ENCODE measurements around the gene NSL1. TPM values are rescaled to one million over a fixed set of nuclear protein-coding genes. Genes with fewer than 3 reads are reported as not detected.
A peak's percentile ranks its signal among the peaks of the same experiment; 100 is the strongest.

The NSL1 gene
- total and polyA plus RNA-seq, 9 of the 15 experiments (the other 6 are each of a cell fraction or from before 2014, with no cell fraction given): 53.5 to 108 (median 59.1) TPM

DNA sequence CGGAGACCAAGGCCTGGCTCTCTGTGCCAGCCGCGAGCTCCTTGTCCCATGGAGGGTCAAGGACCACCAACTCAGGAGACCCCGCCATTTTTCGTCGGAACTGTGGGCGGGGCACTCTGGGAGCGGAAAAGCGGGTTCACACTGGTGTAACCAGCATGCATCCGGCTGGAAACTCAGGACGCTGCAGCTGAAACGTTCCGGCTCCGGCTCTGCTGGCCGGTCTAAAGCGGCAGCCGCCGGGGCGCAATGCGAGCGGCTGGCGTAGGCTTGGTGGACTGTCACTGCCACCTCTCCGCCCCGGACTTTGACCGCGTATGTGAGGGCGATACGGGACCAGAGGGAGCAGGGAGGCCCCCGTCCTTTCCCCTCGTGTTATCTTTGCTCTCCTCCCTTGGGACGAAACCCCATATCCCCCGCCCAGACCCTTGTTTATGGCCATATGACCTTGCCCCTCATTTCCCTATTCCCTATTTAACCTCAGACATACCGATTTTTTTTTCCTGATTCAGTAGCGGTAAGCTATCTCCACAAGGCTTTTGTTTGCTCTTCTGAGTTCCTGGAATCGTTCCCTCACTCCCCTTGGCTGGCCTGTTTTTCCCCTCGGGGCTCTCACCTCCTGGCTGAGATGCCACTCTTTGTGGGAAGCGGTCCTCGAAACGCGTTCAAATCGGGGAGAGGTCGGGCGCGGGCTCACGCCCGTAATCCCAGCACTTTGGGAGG is at the start of gene NSL1, which contains the start of gene TATDN3 (continued):
- TF ChIP-seq, protein P1, sequence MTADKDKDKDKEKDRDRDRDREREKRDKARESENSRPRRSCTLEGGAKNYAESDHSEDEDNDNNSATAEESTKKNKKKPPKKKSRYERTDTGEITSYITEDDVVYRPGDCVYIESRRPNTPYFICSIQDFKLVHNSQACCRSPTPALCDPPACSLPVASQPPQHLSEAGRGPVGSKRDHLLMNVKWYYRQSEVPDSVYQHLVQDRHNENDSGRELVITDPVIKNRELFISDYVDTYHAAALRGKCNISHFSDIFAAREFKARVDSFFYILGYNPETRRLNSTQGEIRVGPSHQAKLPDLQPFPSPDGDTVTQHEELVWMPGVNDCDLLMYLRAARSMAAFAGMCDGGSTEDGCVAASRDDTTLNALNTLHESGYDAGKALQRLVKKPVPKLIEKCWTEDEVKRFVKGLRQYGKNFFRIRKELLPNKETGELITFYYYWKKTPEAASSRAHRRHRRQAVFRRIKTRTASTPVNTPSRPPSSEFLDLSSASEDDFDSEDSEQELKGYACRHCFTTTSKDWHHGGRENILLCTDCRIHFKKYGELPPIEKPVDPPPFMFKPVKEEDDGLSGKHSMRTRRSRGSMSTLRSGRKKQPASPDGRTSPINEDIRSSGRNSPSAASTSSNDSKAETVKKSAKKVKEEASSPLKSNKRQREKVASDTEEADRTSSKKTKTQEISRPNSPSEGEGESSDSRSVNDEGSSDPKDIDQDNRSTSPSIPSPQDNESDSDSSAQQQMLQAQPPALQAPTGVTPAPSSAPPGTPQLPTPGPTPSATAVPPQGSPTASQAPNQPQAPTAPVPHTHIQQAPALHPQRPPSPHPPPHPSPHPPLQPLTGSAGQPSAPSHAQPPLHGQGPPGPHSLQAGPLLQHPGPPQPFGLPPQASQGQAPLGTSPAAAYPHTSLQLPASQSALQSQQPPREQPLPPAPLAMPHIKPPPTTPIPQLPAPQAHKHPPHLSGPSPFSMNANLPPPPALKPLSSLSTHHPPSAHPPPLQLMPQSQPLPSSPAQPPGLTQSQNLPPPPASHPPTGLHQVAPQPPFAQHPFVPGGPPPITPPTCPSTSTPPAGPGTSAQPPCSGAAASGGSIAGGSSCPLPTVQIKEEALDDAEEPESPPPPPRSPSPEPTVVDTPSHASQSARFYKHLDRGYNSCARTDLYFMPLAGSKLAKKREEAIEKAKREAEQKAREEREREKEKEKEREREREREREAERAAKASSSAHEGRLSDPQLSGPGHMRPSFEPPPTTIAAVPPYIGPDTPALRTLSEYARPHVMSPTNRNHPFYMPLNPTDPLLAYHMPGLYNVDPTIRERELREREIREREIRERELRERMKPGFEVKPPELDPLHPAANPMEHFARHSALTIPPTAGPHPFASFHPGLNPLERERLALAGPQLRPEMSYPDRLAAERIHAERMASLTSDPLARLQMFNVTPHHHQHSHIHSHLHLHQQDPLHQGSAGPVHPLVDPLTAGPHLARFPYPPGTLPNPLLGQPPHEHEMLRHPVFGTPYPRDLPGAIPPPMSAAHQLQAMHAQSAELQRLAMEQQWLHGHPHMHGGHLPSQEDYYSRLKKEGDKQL (CRISPR knock-in tag; IDR thresholded peaks at IDR 0.05; ENCODE audit: borderline replicate concordance): no peak
- TF ChIP-seq RFX7 (CRISPR knock-in tag; IDR thresholded peaks at IDR 0.05): no peak
- no peak for TF ChIP-seq ZNF561 (CRISPR knock-in tag; conservative IDR thresholded peaks at IDR 0.05)
- TF ChIP-seq, protein P2, sequence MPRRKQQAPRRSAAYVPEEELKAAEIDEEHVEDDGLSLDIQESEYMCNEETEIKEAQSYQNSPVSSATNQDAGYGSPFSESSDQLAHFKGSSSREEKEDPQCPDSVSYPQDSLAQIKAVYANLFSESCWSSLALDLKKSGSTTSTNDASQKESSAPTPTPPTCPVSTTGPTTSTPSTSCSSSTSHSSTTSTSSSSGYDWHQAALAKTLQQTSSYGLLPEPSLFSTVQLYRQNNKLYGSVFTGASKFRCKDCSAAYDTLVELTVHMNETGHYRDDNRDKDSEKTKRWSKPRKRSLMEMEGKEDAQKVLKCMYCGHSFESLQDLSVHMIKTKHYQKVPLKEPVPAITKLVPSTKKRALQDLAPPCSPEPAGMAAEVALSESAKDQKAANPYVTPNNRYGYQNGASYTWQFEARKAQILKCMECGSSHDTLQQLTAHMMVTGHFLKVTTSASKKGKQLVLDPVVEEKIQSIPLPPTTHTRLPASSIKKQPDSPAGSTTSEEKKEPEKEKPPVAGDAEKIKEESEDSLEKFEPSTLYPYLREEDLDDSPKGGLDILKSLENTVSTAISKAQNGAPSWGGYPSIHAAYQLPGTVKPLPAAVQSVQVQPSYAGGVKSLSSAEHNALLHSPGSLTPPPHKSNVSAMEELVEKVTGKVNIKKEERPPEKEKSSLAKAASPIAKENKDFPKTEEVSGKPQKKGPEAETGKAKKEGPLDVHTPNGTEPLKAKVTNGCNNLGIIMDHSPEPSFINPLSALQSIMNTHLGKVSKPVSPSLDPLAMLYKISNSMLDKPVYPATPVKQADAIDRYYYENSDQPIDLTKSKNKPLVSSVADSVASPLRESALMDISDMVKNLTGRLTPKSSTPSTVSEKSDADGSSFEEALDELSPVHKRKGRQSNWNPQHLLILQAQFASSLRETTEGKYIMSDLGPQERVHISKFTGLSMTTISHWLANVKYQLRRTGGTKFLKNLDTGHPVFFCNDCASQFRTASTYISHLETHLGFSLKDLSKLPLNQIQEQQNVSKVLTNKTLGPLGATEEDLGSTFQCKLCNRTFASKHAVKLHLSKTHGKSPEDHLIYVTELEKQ (CRISPR knock-in tag; IDR thresholded peaks at IDR 0.05): no peak; the same call in 1 of the 2 replicates
- TF ChIP-seq, protein P3, sequence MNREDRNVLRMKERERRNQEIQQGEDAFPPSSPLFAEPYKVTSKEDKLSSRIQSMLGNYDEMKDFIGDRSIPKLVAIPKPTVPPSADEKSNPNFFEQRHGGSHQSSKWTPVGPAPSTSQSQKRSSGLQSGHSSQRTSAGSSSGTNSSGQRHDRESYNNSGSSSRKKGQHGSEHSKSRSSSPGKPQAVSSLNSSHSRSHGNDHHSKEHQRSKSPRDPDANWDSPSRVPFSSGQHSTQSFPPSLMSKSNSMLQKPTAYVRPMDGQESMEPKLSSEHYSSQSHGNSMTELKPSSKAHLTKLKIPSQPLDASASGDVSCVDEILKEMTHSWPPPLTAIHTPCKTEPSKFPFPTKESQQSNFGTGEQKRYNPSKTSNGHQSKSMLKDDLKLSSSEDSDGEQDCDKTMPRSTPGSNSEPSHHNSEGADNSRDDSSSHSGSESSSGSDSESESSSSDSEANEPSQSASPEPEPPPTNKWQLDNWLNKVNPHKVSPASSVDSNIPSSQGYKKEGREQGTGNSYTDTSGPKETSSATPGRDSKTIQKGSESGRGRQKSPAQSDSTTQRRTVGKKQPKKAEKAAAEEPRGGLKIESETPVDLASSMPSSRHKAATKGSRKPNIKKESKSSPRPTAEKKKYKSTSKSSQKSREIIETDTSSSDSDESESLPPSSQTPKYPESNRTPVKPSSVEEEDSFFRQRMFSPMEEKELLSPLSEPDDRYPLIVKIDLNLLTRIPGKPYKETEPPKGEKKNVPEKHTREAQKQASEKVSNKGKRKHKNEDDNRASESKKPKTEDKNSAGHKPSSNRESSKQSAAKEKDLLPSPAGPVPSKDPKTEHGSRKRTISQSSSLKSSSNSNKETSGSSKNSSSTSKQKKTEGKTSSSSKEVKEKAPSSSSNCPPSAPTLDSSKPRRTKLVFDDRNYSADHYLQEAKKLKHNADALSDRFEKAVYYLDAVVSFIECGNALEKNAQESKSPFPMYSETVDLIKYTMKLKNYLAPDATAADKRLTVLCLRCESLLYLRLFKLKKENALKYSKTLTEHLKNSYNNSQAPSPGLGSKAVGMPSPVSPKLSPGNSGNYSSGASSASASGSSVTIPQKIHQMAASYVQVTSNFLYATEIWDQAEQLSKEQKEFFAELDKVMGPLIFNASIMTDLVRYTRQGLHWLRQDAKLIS (CRISPR knock-in tag; IDR thresholded peaks at IDR 0.05): peak; percentile 91
- TF ChIP-seq, protein P4, sequence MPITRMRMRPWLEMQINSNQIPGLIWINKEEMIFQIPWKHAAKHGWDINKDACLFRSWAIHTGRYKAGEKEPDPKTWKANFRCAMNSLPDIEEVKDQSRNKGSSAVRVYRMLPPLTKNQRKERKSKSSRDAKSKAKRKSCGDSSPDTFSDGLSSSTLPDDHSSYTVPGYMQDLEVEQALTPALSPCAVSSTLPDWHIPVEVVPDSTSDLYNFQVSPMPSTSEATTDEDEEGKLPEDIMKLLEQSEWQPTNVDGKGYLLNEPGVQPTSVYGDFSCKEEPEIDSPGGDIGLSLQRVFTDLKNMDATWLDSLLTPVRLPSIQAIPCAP (CRISPR knock-in tag; IDR thresholded peaks at IDR 0.05; ENCODE audit: borderline replicate concordance): no peak; the same call in 1 of the 2 replicates
- TF ChIP-seq ESRRB (CRISPR knock-in tag; IDR thresholded peaks at IDR 0.05; ENCODE audit: borderline replicate concordance): peak; percentile 86
- TF ChIP-seq HNRNPUL1 (IDR thresholded peaks at IDR 0.05; ENCODE audit: low read length): 0 out of 2 replicates have a peak, but pooled peaks have one; percentile 30
- TF ChIP-seq, protein P5, sequence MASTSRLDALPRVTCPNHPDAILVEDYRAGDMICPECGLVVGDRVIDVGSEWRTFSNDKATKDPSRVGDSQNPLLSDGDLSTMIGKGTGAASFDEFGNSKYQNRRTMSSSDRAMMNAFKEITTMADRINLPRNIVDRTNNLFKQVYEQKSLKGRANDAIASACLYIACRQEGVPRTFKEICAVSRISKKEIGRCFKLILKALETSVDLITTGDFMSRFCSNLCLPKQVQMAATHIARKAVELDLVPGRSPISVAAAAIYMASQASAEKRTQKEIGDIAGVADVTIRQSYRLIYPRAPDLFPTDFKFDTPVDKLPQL (IDR thresholded peaks at IDR 0.05; ENCODE audit: extremely low read depth, insufficient read length): peak; percentile 78
- TF ChIP-seq CHD2 (IDR thresholded peaks at IDR 0.05; ENCODE audit: low read depth, low read length): peak; percentile 55; the same call in 1 of the 2 replicates
- TF ChIP-seq SUPT5H (IDR thresholded peaks at IDR 0.05): peak; percentile 98
- peak; percentile 91 for TF ChIP-seq E2F3 (CRISPR knock-in tag; IDR thresholded peaks at IDR 0.05)

Measured in K562 (cell line).